Gastroesophageal sphincter (tissue), 3 donors: ENCODE results near the gene GOLIM4.

Experiments used
- POLR2A ChIP-seq, 2 donors: fragments of 450-650 bp; IDR thresholded peaks; one replicate each; pipeline ENCODE4 v1.6.1; 2017; ENCODE audit warnings: antibody characterized with exemption in 2 of 2, mild to moderate bottlenecking in 2 of 2, moderate library complexity in 1 of 2
- TF ChIP-seq, protein P1 (sequence below), 4 experiments: fragments of 200-600 bp in 2 of 4; fragments of 450-650 bp in 2 of 4; sonication (generic) in 1 of 4; IDR thresholded peaks; one replicate each; pipeline ENCODE4 v1.5.1; 2017 to 2019; ENCODE audit warnings: antibody characterized with exemption in 4 of 4, mild to moderate bottlenecking in 2 of 4, moderate library complexity in 2 of 4

DNA sequence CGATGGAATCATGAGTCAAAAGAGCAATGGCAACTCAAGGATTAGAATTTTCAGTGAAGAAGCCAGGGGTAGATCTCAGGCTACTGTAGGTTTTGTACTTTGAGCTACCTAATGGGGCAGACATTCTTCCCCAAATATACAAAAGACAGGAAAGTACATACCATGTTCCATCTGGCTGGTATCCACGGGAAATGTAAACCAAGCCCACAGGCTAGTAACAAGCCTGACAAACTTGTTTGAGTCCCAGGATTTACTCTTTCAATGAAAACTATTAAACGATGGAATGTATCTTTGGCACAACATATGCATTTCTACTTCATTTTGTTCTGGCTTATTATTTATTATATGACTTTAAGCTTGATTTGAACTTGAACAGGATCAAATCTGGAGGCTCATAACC, 44.2 kb upstream of the GOLIM4 start:
- no peak for TF ChIP-seq POLR2A (IDR thresholded peaks at IDR 0.05)
- TF ChIP-seq, protein P1, sequence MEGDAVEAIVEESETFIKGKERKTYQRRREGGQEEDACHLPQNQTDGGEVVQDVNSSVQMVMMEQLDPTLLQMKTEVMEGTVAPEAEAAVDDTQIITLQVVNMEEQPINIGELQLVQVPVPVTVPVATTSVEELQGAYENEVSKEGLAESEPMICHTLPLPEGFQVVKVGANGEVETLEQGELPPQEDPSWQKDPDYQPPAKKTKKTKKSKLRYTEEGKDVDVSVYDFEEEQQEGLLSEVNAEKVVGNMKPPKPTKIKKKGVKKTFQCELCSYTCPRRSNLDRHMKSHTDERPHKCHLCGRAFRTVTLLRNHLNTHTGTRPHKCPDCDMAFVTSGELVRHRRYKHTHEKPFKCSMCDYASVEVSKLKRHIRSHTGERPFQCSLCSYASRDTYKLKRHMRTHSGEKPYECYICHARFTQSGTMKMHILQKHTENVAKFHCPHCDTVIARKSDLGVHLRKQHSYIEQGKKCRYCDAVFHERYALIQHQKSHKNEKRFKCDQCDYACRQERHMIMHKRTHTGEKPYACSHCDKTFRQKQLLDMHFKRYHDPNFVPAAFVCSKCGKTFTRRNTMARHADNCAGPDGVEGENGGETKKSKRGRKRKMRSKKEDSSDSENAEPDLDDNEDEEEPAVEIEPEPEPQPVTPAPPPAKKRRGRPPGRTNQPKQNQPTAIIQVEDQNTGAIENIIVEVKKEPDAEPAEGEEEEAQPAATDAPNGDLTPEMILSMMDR (IDR thresholded peaks at IDR 0.05) = no peak
